Endothelial cell (in vitro differentiated cells): ENCODE data around the gene OPA3. TPM values are rescaled to one million over a fixed set of nuclear protein-coding genes. Genes with fewer than 3 reads are reported as not detected.
A peak's percentile ranks its signal among the peaks of the same experiment; 100 is the strongest.

Experiments used
- DNase-seq: peaks from one replicate; pipeline ENCODE4 v3.0.0; 2021; ENCODE audit warnings: low spot score
- H3K27ac Mint-ChIP-seq: one replicate; pipeline ENCODE4 v1.8.0; 2021; ENCODE audit warnings: mixed read lengths, inconsistent platforms; ENCODE audit not compliant: unreplicated experiment
- H3K27me3 Mint-ChIP-seq: one replicate; pipeline ENCODE4 v1.8.0; 2021; ENCODE audit warnings: mild to moderate bottlenecking, moderate library complexity, mixed read lengths, inconsistent platforms; ENCODE audit not compliant: unreplicated experiment
- H3K36me3 Mint-ChIP-seq: one replicate; pipeline ENCODE4 v1.8.0; 2021; ENCODE audit warnings: mild to moderate bottlenecking, low read depth, mixed read lengths, inconsistent platforms; ENCODE audit not compliant: unreplicated experiment
- H3K4me1 Mint-ChIP-seq: one replicate; pipeline ENCODE4 v1.8.0; 2021; ENCODE audit warnings: mild to moderate bottlenecking, mixed read lengths, inconsistent platforms; ENCODE audit not compliant: unreplicated experiment
- H3K4me3 Mint-ChIP-seq: one replicate; pipeline ENCODE4 v1.8.0; 2021; ENCODE audit warnings: mild to moderate bottlenecking, mixed read lengths, inconsistent platforms; ENCODE audit not compliant: unreplicated experiment
- H3K9me3 Mint-ChIP-seq: one replicate; pipeline ENCODE4 v1.8.0; 2021; ENCODE audit warnings: mixed read lengths, inconsistent platforms; ENCODE audit not compliant: unreplicated experiment
- total RNA-seq: library from RNA; stranded (reverse); fragmentation: NEBNext Ultra II Directional; extraction: Animal tissue kit (Norgen Biotek cat#: 25700); gene quantifications from one replicate; pipeline ENCODE4 v1.2.1, GENCODE V29; 2021; ENCODE audit not compliant: unreplicated experiment
- TF ChIP-seq, protein P1 (sequence below): fragments of 200-600 bp; sonication (generic); IDR thresholded peaks from one replicate; pipeline ENCODE4 v1.5.0; 2021; ENCODE audit warnings: antibody characterized with exemption; ENCODE audit not compliant: unreplicated experiment

Gene OPA3
- total RNA-seq, 1 donor from 2014 or later: 13.4 TPM

DNA sequence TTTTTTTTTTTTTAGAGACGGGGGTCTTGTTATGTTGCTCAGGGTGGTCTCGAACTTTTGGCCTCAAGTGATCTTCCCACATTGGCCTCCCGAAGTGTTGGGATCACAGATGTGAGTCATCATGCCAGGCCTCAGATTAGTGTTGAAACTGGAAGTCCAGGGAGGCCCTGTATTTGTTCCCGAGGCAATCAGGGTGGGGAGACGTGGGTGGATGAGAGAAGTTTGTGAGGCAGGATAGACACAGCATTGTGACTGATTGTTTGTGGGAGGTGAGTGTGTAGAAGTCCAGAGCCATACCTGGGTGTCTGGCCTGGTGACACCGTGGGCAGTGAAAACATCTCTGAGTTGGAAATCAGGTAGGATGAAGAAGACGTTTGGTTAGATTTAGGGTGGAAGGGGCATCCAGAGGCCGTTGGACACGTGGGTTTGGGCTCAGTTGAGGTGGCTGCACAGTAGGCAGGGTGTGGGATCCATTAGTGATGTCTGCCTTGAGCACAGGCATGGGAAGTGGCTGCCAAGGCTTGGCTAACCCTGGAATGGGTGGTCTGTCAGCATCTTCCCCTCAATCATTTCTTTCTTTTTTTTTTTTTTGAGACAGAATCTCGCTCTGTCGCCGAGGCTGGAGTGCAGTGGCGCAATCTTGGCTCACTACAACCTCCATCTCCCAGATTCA lies 100.2 kb downstream of the OPA3 start:
- Mint-ChIP-seq H3K36me3 (no peaks in the 10 kb centered on the region), H3K27me3 (peaks cover 8% of the 10 kb centered on the region), H3K4me1 (peaks cover 3% of the 10 kb centered on the region), H3K4me3 (peak overlapping the region; percentile 75), H3K9me3 (no peaks in the 10 kb centered on the region), H3K27ac (no peak overlapping the region)
- DNase-seq: no peak
- TF ChIP-seq, protein P1, sequence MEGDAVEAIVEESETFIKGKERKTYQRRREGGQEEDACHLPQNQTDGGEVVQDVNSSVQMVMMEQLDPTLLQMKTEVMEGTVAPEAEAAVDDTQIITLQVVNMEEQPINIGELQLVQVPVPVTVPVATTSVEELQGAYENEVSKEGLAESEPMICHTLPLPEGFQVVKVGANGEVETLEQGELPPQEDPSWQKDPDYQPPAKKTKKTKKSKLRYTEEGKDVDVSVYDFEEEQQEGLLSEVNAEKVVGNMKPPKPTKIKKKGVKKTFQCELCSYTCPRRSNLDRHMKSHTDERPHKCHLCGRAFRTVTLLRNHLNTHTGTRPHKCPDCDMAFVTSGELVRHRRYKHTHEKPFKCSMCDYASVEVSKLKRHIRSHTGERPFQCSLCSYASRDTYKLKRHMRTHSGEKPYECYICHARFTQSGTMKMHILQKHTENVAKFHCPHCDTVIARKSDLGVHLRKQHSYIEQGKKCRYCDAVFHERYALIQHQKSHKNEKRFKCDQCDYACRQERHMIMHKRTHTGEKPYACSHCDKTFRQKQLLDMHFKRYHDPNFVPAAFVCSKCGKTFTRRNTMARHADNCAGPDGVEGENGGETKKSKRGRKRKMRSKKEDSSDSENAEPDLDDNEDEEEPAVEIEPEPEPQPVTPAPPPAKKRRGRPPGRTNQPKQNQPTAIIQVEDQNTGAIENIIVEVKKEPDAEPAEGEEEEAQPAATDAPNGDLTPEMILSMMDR: no peak

DNA sequence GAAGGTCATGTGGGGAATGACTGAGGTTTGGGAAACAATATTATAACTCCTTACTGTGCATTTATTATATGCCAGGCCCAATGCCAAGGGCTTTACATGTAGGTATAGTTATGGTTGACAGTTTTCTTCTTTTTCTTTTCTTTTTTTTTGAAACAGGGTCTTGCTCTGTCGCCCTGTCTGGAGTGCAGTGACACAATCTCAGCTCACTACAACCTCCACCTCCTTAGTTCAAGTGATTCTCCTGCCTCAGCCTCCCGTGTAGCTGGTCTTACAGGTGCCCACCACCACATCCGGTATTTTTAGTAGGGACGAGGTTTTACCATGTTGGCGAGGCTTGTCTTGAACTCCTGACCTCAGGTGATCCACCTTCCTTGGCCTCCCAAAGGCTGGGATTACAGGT lies 101.6 kb downstream of the OPA3 start:
- Mint-ChIP-seq H3K27ac (no peak overlapping the region), H3K4me3 (no peak overlapping the region), H3K4me1 (peaks cover 5% of the 10 kb centered on the region), H3K9me3 (no peaks in the 10 kb centered on the region), H3K36me3 (no peaks in the 10 kb centered on the region), H3K27me3 (peaks cover 4% of the 10 kb centered on the region)
- TF ChIP-seq, protein P1: no peak
- no peak for DNase-seq

DNA sequence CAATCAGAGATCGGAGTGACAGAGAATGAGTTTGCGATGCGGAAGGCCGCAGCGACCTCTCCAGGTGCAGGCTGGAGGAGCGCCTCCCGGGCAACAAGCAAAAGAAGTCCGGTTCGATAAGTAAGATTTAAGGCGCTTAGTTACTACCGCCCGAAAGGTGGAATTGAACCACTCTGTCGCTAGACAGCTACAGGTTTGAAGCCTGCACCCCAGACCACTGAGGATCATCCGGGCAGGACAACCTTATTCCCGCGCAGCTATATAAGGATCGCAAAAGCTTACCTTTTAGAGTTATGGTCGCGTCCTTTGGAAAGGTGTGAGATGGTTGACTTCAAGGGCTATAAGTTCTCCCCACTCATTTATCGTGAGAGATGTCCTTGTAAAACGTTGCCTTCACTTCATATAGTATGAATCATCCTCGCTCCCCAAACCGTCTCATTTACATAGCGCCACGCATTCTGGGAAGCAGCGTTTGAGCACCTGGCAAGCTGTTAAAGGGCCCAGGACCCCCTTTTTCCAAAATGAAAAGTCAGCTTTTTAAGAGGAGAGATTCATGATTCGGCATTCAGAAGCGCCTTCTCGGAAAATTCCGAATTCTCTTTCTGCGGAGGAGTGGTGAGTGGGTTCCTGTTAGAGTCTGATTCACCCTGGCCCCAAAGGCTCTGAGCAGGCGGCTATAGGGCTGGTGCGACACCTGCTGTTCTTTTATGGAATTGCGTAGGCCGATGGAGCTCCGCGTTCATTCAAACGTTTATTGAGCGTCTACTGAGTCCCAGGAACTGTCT lies 106.0 kb downstream of the OPA3 start:
- Mint-ChIP-seq H3K27me3 (peaks cover 23% of the 10 kb centered on the region), H3K27ac (peak overlapping the region; percentile 92), H3K4me1 (peaks cover 23% of the 10 kb centered on the region), H3K9me3 (no peaks in the 10 kb centered on the region), H3K36me3 (peaks cover 1% of the 10 kb centered on the region), H3K4me3 (peak overlapping the region; percentile 60)
- peak; percentile 86 for DNase-seq
- TF ChIP-seq, protein P1: peak; percentile 81

DNA sequence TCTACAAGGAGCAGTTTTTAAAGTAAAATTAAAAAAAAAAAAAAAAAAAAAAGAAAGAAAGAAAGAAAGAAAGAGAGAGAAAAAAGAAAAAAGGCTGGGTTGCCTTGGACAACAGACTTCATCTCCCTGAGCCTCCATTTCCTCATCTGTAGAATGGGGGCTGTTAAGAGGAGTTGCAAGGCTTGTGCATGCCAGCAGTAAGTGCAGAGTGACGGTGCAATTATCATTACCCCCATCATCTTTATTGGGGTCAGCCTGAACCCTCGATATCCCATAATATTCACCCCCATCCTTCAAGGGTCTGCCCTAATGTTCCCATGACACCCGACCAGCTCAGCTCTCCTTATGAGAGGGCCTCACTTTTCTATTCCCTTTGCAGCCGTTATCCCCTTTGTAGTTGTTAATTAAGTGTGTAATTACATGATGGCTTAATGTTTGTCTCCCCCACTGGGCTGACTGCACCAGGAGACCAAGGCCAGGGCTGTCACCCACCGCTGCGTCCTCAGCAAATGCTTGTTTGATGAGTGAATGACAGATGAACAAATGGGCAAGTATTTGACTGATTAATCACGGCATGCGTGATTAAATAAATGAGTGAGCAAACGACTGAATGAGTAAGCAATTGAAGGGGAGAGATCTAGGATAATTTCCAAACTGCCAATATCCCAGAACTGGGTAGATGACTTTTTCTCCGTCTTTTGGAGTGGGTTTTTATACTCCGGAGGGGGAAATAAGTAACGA lies 106.7 kb downstream of the OPA3 start:
- TF ChIP-seq, protein P1: no peak
- Mint-ChIP-seq H3K36me3 (peaks cover 6% of the 10 kb centered on the region), H3K4me1 (peaks cover 28% of the 10 kb centered on the region), H3K27me3 (peaks cover 27% of the 10 kb centered on the region), H3K27ac (peak overlapping the region; percentile 92), H3K4me3 (peak overlapping the region; percentile 60), H3K9me3 (no peaks in the 10 kb centered on the region)
- no peak for DNase-seq

Other genes starting within 250 kb of the OPA3 start
- 0.44 TPM for gene KLC3, start 244.1 kb downstream of the OPA3 start, total RNA-seq
- gene ERCC2, start 214.2 kb downstream of the OPA3 start, total RNA-seq: 44.2 TPM
- gene PPP1R13L, start 179.7 kb downstream of the OPA3 start, total RNA-seq: 13.2 TPM
- gene POLR1G, start 178.2 kb downstream of the OPA3 start, total RNA-seq: 4.4 TPM
- gene ERCC1, start 160.9 kb downstream of the OPA3 start, total RNA-seq: 62.8 TPM
- 64.2 TPM for gene FOSB, start 116.8 kb downstream of the OPA3 start, total RNA-seq
- gene RTN2, start 87.8 kb downstream of the OPA3 start, total RNA-seq: 25.3 TPM
- gene PPM1N, start 86.4 kb downstream of the OPA3 start, total RNA-seq: 0.33 TPM
- 246 TPM for gene VASP, start 77.3 kb downstream of the OPA3 start, total RNA-seq
- 13.5 TPM for gene GPR4, start 17.4 kb upstream of the OPA3 start, total RNA-seq
- gene EML2, start 54.6 kb upstream of the OPA3 start, total RNA-seq: 20.3 TPM
- gene GIPR, start 83.4 kb upstream of the OPA3 start, total RNA-seq: 1.6 TPM
- gene SNRPD2, start 107.2 kb upstream of the OPA3 start, total RNA-seq: 479 TPM
- gene QPCTL, start 107.9 kb upstream of the OPA3 start, total RNA-seq: 10.6 TPM
- gene FBXO46, start 146.1 kb upstream of the OPA3 start, total RNA-seq: 29.9 TPM
- gene MEIOSIN, start 148.6 kb upstream of the OPA3 start, total RNA-seq: not detected
- 21.9 TPM for gene SIX5, start 184.4 kb upstream of the OPA3 start, total RNA-seq
- gene DMPK, start 197.7 kb upstream of the OPA3 start, total RNA-seq: 80.3 TPM
- 95.3 TPM for gene DMWD, start 208.0 kb upstream of the OPA3 start, total RNA-seq
- 0.28 TPM for gene RSPH6A, start 230.5 kb upstream of the OPA3 start, total RNA-seq